BE2C (cell line): ENCODE results near the gene CAMSAP2.

ENCODE experiments used
- DNase-seq: peaks from one replicate; pipeline ENCODE4 v3.0.0-alpha.2; 2020
- H3K27me3 ChIP-seq: fragments of 250-450 bp; sonication (Bioruptor Pico); 2 replicates; pipeline ENCODE4 v1.5.1; 2020; ENCODE audit warnings: mild to moderate bottlenecking
- H3K36me3 ChIP-seq: fragments of 250-450 bp; sonication (Bioruptor Pico); 2 replicates; pipeline ENCODE4 v1.5.1; 2020; ENCODE audit warnings: mild to moderate bottlenecking
- H3K4me1 ChIP-seq: fragments of 250-450 bp; sonication (Bioruptor Pico); 2 replicates; pipeline ENCODE4 v1.5.1; 2020
- H3K4me3 ChIP-seq: 2 replicates; pipeline ENCODE4 v1.5.1; 2011; ENCODE audit warnings: low read depth, low read length
- H3K9me3 ChIP-seq: fragments of 250-450 bp; sonication (Bioruptor Pico); 2 replicates; pipeline ENCODE4 v1.5.1; 2020
- TF ChIP-seq, protein P1 (sequence below): IDR thresholded peaks from 2 replicates; pipeline ENCODE4 v1.5.1; 2012; ENCODE audit warnings: mild to moderate bottlenecking, low read depth, low read length

CAMSAP2 gene

DNA sequence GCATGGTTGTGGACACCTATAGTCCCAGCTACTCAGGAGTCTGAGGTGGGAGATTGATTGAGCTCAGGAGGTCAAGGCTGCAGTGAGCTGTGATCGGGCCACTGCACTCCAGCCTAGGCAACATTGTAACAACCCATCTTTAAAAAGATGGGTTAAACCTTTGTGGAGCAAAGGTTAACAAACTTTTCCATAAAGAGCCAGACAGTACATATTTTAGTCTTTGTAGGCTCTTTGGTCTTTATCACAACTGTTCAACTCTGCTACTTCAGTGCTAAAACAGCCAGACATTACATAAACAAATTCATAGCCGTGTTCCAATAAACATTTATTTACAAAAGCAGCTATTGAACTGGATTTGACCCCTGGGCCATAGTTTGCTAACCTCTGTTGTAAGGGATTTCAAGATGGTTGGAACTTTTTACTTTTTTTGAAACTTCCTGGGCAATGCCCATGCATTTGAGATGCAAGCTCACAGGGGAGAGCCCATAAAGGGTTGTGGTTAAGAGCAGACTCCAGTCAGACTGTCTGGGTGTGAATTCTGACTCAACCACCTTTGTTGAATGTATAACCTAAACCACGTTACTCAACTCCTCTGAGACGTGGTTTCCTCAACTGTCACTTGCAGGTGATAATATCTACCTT is 166.8 kb downstream of the CAMSAP2 start:
- Histone ChIP-seq H3K27me3 (no peaks in the 10 kb centered on the region), H3K36me3 (no peaks in the 10 kb centered on the region), H3K4me3 (no peak overlapping the region), H3K9me3 (no peaks in the 10 kb centered on the region), H3K4me1 (no peaks in the 10 kb centered on the region)
- TF ChIP-seq, protein P1, sequence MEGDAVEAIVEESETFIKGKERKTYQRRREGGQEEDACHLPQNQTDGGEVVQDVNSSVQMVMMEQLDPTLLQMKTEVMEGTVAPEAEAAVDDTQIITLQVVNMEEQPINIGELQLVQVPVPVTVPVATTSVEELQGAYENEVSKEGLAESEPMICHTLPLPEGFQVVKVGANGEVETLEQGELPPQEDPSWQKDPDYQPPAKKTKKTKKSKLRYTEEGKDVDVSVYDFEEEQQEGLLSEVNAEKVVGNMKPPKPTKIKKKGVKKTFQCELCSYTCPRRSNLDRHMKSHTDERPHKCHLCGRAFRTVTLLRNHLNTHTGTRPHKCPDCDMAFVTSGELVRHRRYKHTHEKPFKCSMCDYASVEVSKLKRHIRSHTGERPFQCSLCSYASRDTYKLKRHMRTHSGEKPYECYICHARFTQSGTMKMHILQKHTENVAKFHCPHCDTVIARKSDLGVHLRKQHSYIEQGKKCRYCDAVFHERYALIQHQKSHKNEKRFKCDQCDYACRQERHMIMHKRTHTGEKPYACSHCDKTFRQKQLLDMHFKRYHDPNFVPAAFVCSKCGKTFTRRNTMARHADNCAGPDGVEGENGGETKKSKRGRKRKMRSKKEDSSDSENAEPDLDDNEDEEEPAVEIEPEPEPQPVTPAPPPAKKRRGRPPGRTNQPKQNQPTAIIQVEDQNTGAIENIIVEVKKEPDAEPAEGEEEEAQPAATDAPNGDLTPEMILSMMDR, result no peak
- no peak for DNase-seq

DNA sequence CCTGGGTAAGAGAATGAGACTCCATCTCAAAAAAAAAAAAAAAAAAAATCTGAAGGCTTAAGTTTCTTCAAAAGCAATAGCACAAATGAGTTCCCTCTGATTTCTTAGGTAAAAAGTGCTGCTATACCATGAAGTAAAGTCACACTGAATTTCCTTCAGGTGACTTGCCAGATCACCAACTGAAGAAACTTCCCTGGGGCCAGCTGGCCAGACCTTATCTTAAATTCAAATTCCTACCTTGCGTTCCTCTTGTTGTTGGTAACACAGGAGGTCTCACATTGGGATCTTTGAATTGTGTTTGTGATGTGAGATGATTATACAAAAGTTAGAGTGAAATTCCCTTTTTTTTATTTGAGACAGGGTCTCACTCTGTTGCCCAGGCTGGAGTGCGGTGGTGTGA is 167.8 kb downstream of the CAMSAP2 start:
- TF ChIP-seq, protein P1, result no peak
- H3K27me3 ChIP-seq, result no peaks in the 10 kb centered on the region
- no peaks in the 10 kb centered on the region for H3K36me3 ChIP-seq
- no peak for DNase-seq
- H3K9me3 ChIP-seq, result no peaks in the 10 kb centered on the region
- no peaks in the 10 kb centered on the region for H3K4me1 ChIP-seq
- H3K4me3 ChIP-seq, result no peak overlapping the region

DNA sequence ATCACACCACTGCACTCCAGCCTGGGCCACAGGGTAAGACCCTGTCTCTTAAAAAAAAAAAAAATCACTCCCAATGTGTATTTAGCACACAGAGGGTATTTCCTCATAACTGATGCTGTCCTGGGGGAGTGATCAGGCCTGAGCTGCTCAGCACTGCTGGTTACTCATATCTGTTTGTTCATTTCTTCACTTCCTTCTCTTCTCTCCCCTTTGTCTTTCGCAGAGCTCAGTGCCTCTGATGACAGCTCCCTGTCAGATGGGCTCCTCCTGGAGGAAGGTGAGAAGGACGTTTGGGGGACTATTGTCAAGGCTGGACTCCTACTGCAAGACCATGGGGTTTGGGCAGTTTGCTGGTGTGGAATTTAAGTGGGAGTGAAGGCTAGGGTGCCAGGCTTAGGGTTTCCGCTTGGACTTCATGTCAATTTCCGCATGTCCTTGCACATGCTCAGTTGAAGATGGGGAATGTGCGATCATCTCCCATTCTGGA is 169.0 kb downstream of the CAMSAP2 start:
- no peaks in the 10 kb centered on the region for H3K27me3 ChIP-seq
- H3K4me1 ChIP-seq, result no peaks in the 10 kb centered on the region
- no peak overlapping the region for H3K4me3 ChIP-seq
- DNase-seq, result no peak
- no peaks in the 10 kb centered on the region for H3K9me3 ChIP-seq
- TF ChIP-seq, protein P1, result no peak
- no peaks in the 10 kb centered on the region for H3K36me3 ChIP-seq

GRCh38 chr1:200908191-200908868 is 169.6 kb downstream of the CAMSAP2 start:
- Histone ChIP-seq H3K27me3 (no peaks in the 10 kb centered on the region), H3K4me1 (no peaks in the 10 kb centered on the region), H3K4me3 (no peak overlapping the region), H3K9me3 (no peaks in the 10 kb centered on the region), H3K36me3 (no peaks in the 10 kb centered on the region)
- DNase-seq, result no peak
- TF ChIP-seq, protein P1, result no peak

- Histone ChIP-seq H3K4me1 (no peaks in the 10 kb centered on the region), H3K27me3 (no peaks in the 10 kb centered on the region), H3K9me3 (no peaks in the 10 kb centered on the region), H3K4me3 (no peak overlapping the region), H3K36me3 (no peaks in the 10 kb centered on the region)
- TF ChIP-seq, protein P1, result no peak
- no peak for DNase-seq
These were observed 170.4 kb downstream of the CAMSAP2 start for GRCh38 chr1:200909071-200909470.

DNA sequence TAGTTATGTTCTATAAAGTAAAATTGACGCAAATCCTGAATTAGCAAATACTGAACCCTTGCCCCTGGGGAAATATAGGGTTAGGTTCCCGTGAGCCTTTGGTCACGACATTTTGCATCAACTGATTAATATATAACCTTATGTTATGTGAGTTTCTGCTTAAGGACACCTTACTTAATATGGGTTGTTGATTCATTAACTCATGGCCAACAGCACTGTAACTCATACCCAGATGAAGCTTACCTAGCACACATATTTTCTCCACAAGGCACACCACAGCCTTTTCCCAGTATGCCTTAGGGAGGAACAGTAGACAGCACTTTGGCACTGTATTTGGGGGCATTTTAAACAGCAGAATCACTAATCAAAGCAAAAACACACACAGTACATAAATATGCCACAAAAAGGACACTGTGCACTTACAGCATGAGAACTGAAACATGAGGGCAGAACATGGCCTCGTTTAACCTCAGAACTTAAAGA is 171.1 kb downstream of the CAMSAP2 start:
- Histone ChIP-seq H3K4me1 (no peaks in the 10 kb centered on the region), H3K27me3 (no peaks in the 10 kb centered on the region), H3K4me3 (no peak overlapping the region), H3K36me3 (no peaks in the 10 kb centered on the region), H3K9me3 (no peaks in the 10 kb centered on the region)
- DNase-seq, result no peak
- TF ChIP-seq, protein P1, result no peak
